ENCODE data around the gene KRT27.
"Not testable (repeated sequence)": the region's sequence is repeated elsewhere in the genome, so short reads cannot be mapped to it uniquely, and the experiment has no call there.

The KRT27 gene

DNA sequence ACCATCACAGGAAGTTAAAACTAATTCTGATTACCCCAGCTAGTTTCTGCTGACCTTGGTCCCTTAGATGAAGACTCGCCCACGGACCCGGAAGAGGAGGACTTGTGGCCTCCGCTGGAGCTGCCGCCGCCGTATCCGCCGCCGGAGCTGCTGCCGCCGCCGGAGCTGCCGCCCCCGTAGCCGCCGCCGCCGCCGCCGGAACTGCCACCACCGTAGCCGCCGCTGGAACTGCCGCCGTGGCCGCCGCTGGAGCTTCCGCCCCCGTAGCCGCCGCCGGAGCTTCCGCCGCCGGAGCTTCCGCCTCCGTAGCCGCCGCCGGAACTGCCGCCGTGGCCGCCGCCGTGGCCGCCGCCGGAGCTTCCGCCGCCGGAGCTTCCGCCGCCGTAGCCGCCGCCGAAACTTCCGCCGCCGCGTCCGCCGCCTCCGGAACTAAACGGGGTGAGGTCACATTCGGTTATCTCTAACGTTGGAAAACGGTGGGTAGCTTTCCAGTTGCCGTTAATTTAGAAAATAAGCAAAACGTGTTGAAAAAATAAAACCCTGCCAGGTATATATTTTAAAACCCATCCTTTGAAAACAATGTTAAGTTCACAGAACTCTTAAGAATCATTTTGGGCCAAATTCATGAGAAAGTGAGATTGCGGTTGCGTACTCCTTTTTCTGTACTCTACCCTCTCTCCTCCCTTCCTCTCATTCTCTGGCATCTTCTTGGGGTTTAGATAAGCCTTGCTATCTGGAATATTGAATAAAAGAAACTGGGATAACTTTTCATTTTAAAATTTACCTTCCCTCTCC, 36.6 kb upstream of the KRT27 start:
- DNase-seq (ENCODE audit: low read depth, low spot score), result no peak
- ChIA-PET CTCF (interaction anchor here (0.7 to 4.1 kb wide), 11 partner anchors 9 to 848 kb away, joined by 3 to 26 read pairs (median 5); no protein-coding TSS in a partner anchor), POLR2A (interaction anchor here (0.8 to 1.0 kb wide), 4 partner anchors 9 to 870 kb away, joined by 4 to 5 read pairs (median 5); no protein-coding TSS in a partner anchor)
- H3K4me3 ChIP-seq (ENCODE audit: low read depth, low read length), result peak overlapping the region; percentile 71
- TF ChIP-seq, protein P1, sequence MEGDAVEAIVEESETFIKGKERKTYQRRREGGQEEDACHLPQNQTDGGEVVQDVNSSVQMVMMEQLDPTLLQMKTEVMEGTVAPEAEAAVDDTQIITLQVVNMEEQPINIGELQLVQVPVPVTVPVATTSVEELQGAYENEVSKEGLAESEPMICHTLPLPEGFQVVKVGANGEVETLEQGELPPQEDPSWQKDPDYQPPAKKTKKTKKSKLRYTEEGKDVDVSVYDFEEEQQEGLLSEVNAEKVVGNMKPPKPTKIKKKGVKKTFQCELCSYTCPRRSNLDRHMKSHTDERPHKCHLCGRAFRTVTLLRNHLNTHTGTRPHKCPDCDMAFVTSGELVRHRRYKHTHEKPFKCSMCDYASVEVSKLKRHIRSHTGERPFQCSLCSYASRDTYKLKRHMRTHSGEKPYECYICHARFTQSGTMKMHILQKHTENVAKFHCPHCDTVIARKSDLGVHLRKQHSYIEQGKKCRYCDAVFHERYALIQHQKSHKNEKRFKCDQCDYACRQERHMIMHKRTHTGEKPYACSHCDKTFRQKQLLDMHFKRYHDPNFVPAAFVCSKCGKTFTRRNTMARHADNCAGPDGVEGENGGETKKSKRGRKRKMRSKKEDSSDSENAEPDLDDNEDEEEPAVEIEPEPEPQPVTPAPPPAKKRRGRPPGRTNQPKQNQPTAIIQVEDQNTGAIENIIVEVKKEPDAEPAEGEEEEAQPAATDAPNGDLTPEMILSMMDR (IDR thresholded peaks at IDR 0.05; ENCODE audit: insufficient read depth, low read length, missing control alignments), result no peak

DNA sequence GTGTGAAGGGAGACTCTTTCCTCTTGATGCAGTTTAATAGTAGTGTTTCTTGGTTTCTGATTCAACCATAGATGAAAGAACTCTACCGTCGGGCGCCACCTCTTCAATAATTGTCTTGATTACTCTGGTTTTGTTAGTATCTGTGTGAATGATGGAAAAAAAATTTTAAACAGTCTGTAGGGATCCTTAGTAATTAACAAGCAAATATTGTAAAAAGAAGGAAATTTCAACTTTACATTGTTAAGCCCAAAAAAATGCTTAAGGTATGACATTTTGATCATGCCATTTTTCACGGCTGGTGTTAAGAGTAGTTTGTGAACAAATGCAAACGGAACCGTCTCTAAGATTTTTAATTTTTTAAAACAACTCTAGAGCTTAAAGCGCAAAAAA, 36.0 kb upstream of the KRT27 start:
- ChIA-PET CTCF (interaction anchor here (0.7 to 4.1 kb wide), 9 partner anchors 9 to 848 kb away, joined by 3 to 26 read pairs (median 5); no protein-coding TSS in a partner anchor), POLR2A (interaction anchor here (0.8 to 1.0 kb wide), 3 partner anchors 9 to 870 kb away, joined by 4 to 5 read pairs (median 5); no protein-coding TSS in a partner anchor)
- DNase-seq (ENCODE audit: low read depth, low spot score), result no peak
- TF ChIP-seq, protein P1 (IDR thresholded peaks at IDR 0.05; ENCODE audit: insufficient read depth, low read length, missing control alignments), result no peak
- peak overlapping the region; percentile 67 for H3K4me3 ChIP-seq (ENCODE audit: low read depth, low read length)

DNA sequence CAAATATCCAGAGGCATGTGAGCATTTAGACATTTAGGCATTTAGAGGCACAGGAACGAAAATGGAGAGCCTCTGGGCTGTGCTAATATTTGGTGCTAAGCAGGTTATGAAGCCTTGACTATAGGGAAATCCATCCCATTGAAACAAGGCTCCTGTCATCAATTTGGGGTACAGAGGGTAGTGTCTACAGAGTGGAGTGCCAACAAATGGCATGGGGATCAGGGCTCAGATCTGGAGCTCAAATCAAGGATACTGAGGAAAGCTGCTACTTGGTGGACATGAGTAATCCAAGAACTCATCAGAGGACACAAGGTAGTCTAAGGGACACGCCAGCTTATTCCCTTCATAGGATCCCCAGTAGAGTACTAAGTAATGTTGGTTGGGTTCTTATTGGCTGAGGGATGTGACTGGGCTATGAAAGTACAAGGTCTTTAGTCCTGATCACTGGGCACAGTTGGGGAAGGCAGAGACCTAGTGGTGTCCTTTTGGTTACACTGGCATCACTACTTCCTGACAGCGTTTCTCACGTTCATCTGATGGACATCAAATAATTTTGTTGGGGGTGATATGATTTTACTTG, 34.8 kb upstream of the KRT27 start:
- no peak for DNase-seq (ENCODE audit: low read depth, low spot score)
- CTCF ChIA-PET, result interaction anchor here (1.1 to 4.1 kb wide), 5 partner anchors 14 to 849 kb away, joined by 3 to 26 read pairs (median 6); no protein-coding TSS in a partner anchor
- no peak overlapping the region for H3K4me3 ChIP-seq (ENCODE audit: low read depth, low read length)
- POLR2A ChIA-PET, result no interaction called here
- TF ChIP-seq, protein P1 (IDR thresholded peaks at IDR 0.05; ENCODE audit: insufficient read depth, low read length, missing control alignments), result no peak

DNA sequence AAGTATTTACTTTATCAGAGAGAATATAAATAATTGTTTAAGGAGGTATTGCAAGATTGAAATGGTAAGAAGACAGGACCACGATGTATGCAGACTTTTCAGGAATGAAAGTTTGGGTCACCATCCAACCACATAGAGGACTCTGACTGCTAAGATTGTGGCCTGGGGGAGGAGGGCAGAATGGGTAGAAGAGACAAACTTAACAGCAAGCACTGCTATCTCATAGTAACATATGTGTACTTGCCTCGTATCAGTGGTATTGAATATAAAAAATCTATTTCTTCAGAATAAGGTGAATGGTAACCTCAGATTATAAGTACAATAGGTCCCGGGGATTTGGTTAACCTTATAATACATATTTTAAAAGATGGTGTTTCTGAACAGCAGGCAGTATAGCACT, 34.2 kb upstream of the KRT27 start:
- ChIA-PET POLR2A (no interaction called here), CTCF (interaction anchor here (1.1 to 4.1 kb wide), 6 partner anchors 13 to 850 kb away, joined by 3 to 26 read pairs (median 7); no protein-coding TSS in a partner anchor)
- no peak overlapping the region for H3K4me3 ChIP-seq (ENCODE audit: low read depth, low read length)
- no peak for DNase-seq (ENCODE audit: low read depth, low spot score)
- TF ChIP-seq, protein P1 (IDR thresholded peaks at IDR 0.05; ENCODE audit: insufficient read depth, low read length, missing control alignments), result no peak

DNA sequence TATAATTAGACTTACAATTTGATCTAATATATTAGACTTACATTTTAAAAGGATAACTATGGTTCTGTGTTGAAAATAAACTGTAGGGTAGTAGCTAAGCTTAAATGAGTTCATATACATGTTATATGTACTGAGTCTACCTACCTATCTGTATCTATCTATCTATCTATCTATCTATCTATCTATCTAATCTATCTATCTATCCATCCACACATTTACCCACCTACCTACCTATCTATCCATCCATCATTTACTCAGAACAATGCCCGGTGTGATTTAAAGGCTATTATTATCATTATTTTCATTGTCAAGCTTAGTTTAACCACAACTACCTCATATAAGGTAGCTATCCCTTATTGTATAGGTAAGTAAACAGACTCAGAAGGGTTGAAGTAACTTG, 33.0 kb upstream of the KRT27 start:
- CTCF ChIA-PET, result interaction anchor here (0.8 to 2.8 kb wide), 10 partner anchors 9 to 851 kb away, joined by 3 to 22 read pairs (median 4); no protein-coding TSS in a partner anchor
- no peak overlapping the region for H3K4me3 ChIP-seq (ENCODE audit: low read depth, low read length)
- no peak for DNase-seq (ENCODE audit: low read depth, low spot score)
- TF ChIP-seq, protein P1 (IDR thresholded peaks at IDR 0.05; ENCODE audit: insufficient read depth, low read length, missing control alignments), result no peak
- POLR2A ChIA-PET, result no interaction called here

DNA sequence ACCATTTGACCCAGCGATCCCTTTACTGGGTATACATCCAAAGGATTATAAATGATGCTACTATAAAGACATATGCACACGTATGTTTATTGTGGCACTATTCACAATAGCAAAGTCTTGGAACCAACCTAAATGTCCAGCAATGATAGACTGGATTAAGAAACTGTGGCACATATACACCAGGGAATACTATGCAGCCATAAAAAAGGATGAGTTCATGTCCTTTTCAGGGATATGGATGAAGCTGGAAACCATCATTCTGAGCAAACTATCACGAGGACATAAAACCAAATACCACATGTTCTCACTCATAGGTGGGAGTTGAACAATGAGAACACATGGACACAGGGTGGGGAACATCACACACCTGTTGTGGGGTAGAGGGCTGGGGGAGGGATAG, 32.3 kb upstream of the KRT27 start:
- H3K4me3 ChIP-seq (ENCODE audit: low read depth, low read length); POLR2A ChIA-PET; DNase-seq (ENCODE audit: low read depth, low spot score): not testable (repeated sequence)
- CTCF ChIA-PET, result interaction anchor here (1.2 to 2.8 kb wide), 4 partner anchors 12 to 851 kb away, joined by 3 to 22 read pairs (median 4); no protein-coding TSS in a partner anchor

All from AG04449 (cell line).